Keratinocyte (primary cell): ENCODE results near the gene FAM13C. TPM values are rescaled to one million over a fixed set of nuclear protein-coding genes. Genes with fewer than 3 reads are reported as not detected.

Experiments
- DNase-seq: peaks from one replicate; pipeline ENCODE4 v3.0.0-alpha.2; 2011; ENCODE audit warnings: low read depth, missing footprints, low spot score
- FAIRE-seq: peaks from 2 replicates; lab custom pipeline; 2011; peaks lifted over from hg19 to GRCh38; lab: Jason Lieb, UNC
- H2AFZ ChIP-seq: 2 replicates; pipeline ENCODE4 v1.6.0; 2012; ENCODE audit warnings: low read length, control low read depth, inconsistent platforms; ENCODE audit not compliant: control insufficient read depth
- H3K27ac ChIP-seq: 2 replicates; pipeline ENCODE4 v1.5.1; 2011; ENCODE audit warnings: low read length; ENCODE audit not compliant: control insufficient read depth, insufficient read depth
- H3K27me3 ChIP-seq: 3 replicates; pipeline ENCODE4 v1.6.0; 2011; ENCODE audit warnings: low read length; ENCODE audit not compliant: control insufficient read depth, insufficient read depth; ENCODE audit errors: extremely low read depth
- H3K36me3 ChIP-seq, 2 experiments: 2 replicates in 1 of 2; 3 replicates in 1 of 2; pipeline ENCODE4 v1.5.1; 2011; ENCODE audit warnings: low read length in 2 of 2, mild to moderate bottlenecking in 1 of 2; ENCODE audit not compliant: control insufficient read depth in 2 of 2, insufficient read depth in 2 of 2; ENCODE audit errors: extremely low read depth in 1 of 2
- H3K4me1 ChIP-seq: 3 replicates; pipeline ENCODE4 v1.5.1; 2011; ENCODE audit warnings: low read length; ENCODE audit not compliant: control insufficient read depth, insufficient read depth; ENCODE audit errors: extremely low read depth
- H3K4me2 ChIP-seq: 3 replicates; pipeline ENCODE4 v1.6.0; 2011; ENCODE audit warnings: low read depth, low read length; ENCODE audit not compliant: control insufficient read depth, insufficient read depth; ENCODE audit errors: extremely low read depth
- H3K4me3 ChIP-seq, 3 experiments: fragments of 200-600 bp in 1 of 3; sonication (generic) in 1 of 3; 2 replicates in 2 of 3; 3 replicates in 1 of 3; pipeline ENCODE4 v1.5.1; 2011 to 2016; ENCODE audit warnings: low read length in 3 of 3, mild to moderate bottlenecking in 3 of 3, control low read depth in 2 of 3, inconsistent platforms in 1 of 3, low read depth in 1 of 3, mixed read lengths in 1 of 3, mixed run types in 1 of 3, moderate library complexity in 1 of 3; ENCODE audit not compliant: control insufficient read depth in 2 of 3, insufficient read depth in 2 of 3; ENCODE audit errors: extremely low read depth in 1 of 3
- H3K79me2 ChIP-seq: 2 replicates; pipeline ENCODE4 v1.6.0; 2012; ENCODE audit warnings: low read length; ENCODE audit not compliant: control insufficient read depth, insufficient read depth
- H3K9ac ChIP-seq: 3 replicates; pipeline ENCODE4 v1.6.0; 2011; ENCODE audit warnings: low read length; ENCODE audit not compliant: control insufficient read depth, insufficient read depth; ENCODE audit errors: extremely low read depth
- H3K9me1 ChIP-seq: 3 replicates; pipeline ENCODE4 v1.6.0; 2011; ENCODE audit warnings: low read length; ENCODE audit not compliant: control insufficient read depth, insufficient read depth; ENCODE audit errors: extremely low read depth
- H3K9me3 ChIP-seq: 2 replicates; pipeline ENCODE4 v1.5.1; 2012; ENCODE audit warnings: low read depth, low read length; ENCODE audit not compliant: control insufficient read depth
- H4K20me1 ChIP-seq: 3 replicates; pipeline ENCODE4 v1.6.0; 2011; ENCODE audit warnings: low read length; ENCODE audit not compliant: control insufficient read depth, insufficient read depth; ENCODE audit errors: extremely low read depth
- CTCF ChIP-seq, 3 experiments: IDR thresholded peaks in 1 of 3; conservative IDR thresholded peaks in 1 of 3; optimal IDR thresholded peaks in 1 of 3; 2 replicates in 2 of 3; 3 replicates in 1 of 3; pipeline versions ENCODE3 to v1.5.1; 2011; ENCODE audit warnings: low read length in 3 of 3, mild to moderate bottlenecking in 3 of 3, moderate library complexity in 2 of 3, control low read depth in 1 of 3, inconsistent platforms in 1 of 3; ENCODE audit not compliant: insufficient read depth in 2 of 3; ENCODE audit errors: extremely low read depth in 1 of 3
- EZH2 ChIP-seq: IDR thresholded peaks from one replicate; pipeline ENCODE4 v1.6.1; 2012; ENCODE audit warnings: inconsistent platforms, mild to moderate bottlenecking, low read length, moderate library complexity
- dilution Hi-C: fragments of 300-500 bp; cut with MboI; formaldehyde crosslinking; loops from one replicate; pipeline ENCODE4 v1.7.0; 2020; ENCODE audit warnings: low sequenced_read_pairs; ENCODE audit not compliant: extremely low pct_ligation_motif_present
- polyA plus RNA-seq, 5 experiments: library from polyadenylated mRNA; depleted of rRNA in 3 of 5; stranded (reverse) in 3 of 5; stranded (forward) in 1 of 5; unstranded in 1 of 5; fragments of >200 nt; gene quantifications; 1 replicate in 1 of 5; 2 replicates in 3 of 5; 3 replicates in 1 of 5; pipeline versions ENCODE4 v1.2.1 to v1.2.3, GENCODE V29; 2011 to 2012; ENCODE audit warnings: missing spikeins in 2 of 5, low read depth in 1 of 5, low replicate concordance in 1 of 5

The FAM13C gene
- polyA plus RNA-seq, 1 donor (not counting 4 experiments of a cell fraction or from before 2014, with no cell fraction given) = 0.58 TPM

- Histone ChIP-seq H3K9ac (no peak overlapping the region), H3K4me3 (no peak overlapping the region), H2AFZ (no peak overlapping the region), H3K27ac (no peak overlapping the region), H3K4me1 (no peaks in the 10 kb centered on the region), H3K79me2 (no peaks in the 10 kb centered on the region), H4K20me1 (no peaks in the 10 kb centered on the region), H3K4me2 (no peak overlapping the region), H3K9me1 (no peaks in the 10 kb centered on the region), H3K27me3 (no peaks in the 10 kb centered on the region), H3K9me3 (no peaks in the 10 kb centered on the region), H3K36me3 (no peaks in the 10 kb centered on the region)
- FAIRE-seq (no peak), DNase-seq (no peak)
- TF ChIP-seq CTCF (optimal IDR thresholded peaks at IDR 0.05 in 1 of 3, IDR thresholded peaks at IDR 0.05 in 1 of 3, conservative IDR thresholded peaks at IDR 0.05 in 1 of 3; ENCODE audit: extremely low read depth in 1 of 3, insufficient read depth in 2 of 3, low read length in 3 of 3) (no peak), EZH2 (no peak)
- dilution Hi-C loops = no loop called here
Observed at GRCh38 chr10:59376846-59377245, 14.5 kb upstream of the FAM13C start.

- Histone ChIP-seq H3K9me3 (no peaks in the 10 kb centered on the region), H3K4me3 (no peak overlapping the region), H3K36me3 (no peaks in the 10 kb centered on the region), H3K4me1 (no peaks in the 10 kb centered on the region), H3K27me3 (no peaks in the 10 kb centered on the region), H2AFZ (no peak overlapping the region), H3K79me2 (no peaks in the 10 kb centered on the region), H3K9ac (no peak overlapping the region), H4K20me1 (no peaks in the 10 kb centered on the region), H3K27ac (no peak overlapping the region), H3K4me2 (no peak overlapping the region), H3K9me1 (no peaks in the 10 kb centered on the region)
- DNase-seq (no peak), FAIRE-seq (no peak)
- dilution Hi-C loops = no loop called here
- no peak for TF ChIP-seq EZH2
- TF ChIP-seq CTCF (optimal IDR thresholded peaks at IDR 0.05 in 1 of 3, IDR thresholded peaks at IDR 0.05 in 1 of 3, conservative IDR thresholded peaks at IDR 0.05 in 1 of 3; ENCODE audit: extremely low read depth in 1 of 3, insufficient read depth in 2 of 3, low read length in 3 of 3) = no peak
Observed at GRCh38 chr10:59375990-59376389, 13.6 kb upstream of the FAM13C start.
